GM23338 (cell line): ENCODE results near the gene MID1IP1.

ENCODE experiments used
- REST ChIP-seq: IDR thresholded peaks from one replicate; pipeline ENCODE4 v1.6.1; 2018; ENCODE audit warnings: antibody characterized with exemption; ENCODE audit not compliant: unreplicated experiment
- TF ChIP-seq, protein P1 (sequence below), 2 experiments: fragments of 200-600 bp in 1 of 2; sonication (generic) in 1 of 2; conservative IDR thresholded peaks; 2 replicates each; pipeline versions ENCODE4 v1.5.1 to v1.6.1; 2016 to 2017; ENCODE audit warnings: antibody characterized with exemption in 2 of 2, low read depth in 2 of 2, mild to moderate bottlenecking in 2 of 2, moderate library complexity in 1 of 2

- TF ChIP-seq, protein P1, sequence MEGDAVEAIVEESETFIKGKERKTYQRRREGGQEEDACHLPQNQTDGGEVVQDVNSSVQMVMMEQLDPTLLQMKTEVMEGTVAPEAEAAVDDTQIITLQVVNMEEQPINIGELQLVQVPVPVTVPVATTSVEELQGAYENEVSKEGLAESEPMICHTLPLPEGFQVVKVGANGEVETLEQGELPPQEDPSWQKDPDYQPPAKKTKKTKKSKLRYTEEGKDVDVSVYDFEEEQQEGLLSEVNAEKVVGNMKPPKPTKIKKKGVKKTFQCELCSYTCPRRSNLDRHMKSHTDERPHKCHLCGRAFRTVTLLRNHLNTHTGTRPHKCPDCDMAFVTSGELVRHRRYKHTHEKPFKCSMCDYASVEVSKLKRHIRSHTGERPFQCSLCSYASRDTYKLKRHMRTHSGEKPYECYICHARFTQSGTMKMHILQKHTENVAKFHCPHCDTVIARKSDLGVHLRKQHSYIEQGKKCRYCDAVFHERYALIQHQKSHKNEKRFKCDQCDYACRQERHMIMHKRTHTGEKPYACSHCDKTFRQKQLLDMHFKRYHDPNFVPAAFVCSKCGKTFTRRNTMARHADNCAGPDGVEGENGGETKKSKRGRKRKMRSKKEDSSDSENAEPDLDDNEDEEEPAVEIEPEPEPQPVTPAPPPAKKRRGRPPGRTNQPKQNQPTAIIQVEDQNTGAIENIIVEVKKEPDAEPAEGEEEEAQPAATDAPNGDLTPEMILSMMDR (conservative IDR thresholded peaks at IDR 0.05; ENCODE audit: low read depth in 2 of 2), result no peak
- TF ChIP-seq REST, result no peak
These were observed 15.9 kb downstream of the MID1IP1 start for GRCh38 chrX:38817004-38817703.
